LNCAP (cell line): Measurements from ENCODE around the gene YAF2.

Experiments used
- TF ChIP-seq, protein P1 (sequence below): fragments of 450-650 bp; IDR thresholded peaks from 2 replicates; pipeline ENCODE4 v1.5.1; 2017; ENCODE audit warnings: mild to moderate bottlenecking

Gene YAF2

DNA sequence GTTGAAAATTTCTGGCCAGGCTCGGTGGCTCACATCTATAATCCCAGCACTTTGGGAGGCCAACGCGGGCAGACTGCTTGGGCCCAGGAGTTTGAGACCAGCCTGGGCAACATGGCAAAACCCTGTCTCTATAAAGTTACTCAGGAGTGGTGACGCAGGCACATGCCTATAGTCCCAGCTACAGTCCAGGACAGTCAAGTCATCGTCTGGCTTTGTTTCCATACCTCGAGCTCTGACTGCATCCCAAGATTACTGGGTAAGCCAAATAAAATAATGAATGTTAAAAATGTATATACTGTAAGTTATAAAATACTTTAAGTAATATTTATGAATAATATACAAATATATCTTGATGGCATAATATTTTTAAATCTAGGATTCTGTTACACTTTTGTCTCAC, 70.3 kb downstream of the YAF2 start:
- TF ChIP-seq, protein P1, sequence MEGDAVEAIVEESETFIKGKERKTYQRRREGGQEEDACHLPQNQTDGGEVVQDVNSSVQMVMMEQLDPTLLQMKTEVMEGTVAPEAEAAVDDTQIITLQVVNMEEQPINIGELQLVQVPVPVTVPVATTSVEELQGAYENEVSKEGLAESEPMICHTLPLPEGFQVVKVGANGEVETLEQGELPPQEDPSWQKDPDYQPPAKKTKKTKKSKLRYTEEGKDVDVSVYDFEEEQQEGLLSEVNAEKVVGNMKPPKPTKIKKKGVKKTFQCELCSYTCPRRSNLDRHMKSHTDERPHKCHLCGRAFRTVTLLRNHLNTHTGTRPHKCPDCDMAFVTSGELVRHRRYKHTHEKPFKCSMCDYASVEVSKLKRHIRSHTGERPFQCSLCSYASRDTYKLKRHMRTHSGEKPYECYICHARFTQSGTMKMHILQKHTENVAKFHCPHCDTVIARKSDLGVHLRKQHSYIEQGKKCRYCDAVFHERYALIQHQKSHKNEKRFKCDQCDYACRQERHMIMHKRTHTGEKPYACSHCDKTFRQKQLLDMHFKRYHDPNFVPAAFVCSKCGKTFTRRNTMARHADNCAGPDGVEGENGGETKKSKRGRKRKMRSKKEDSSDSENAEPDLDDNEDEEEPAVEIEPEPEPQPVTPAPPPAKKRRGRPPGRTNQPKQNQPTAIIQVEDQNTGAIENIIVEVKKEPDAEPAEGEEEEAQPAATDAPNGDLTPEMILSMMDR: no peak

DNA sequence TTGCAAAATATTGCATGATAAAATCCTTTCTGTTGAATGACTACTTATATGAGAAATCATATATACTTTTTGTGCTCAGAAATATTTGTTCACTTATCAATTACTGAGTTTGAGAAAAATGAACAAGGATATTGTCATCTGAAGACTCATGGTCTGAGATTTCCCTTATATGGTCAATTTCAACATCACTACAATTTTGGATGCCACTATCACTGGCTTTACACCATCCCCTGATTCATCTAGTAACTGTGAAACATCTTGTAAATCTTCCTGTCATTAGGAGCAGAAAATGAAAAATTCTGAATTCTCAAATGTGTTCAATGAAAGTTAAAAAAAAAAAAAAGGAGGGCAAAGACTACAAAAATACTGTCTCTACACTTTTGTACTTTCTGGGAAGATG, 71.5 kb downstream of the YAF2 start:
- TF ChIP-seq, protein P1: no peak

DNA sequence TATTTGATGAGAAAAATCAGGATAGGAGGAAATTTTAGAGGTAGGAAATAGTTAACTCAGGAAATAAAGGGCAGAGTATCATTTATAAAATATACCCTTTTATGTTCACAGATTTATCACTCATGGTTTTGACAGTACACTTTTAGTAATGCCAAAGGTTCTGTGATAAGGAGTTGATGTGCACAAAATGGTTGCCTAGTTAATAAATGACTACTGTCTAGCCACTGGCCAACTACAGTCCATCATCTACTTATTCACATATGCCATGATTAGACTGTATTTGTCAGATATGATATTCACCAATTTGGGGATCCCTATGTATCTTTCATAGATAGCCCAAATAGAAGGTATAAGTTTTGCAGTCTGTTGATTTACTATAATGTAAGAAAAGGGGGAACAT, 74.1 kb downstream of the YAF2 start:
- TF ChIP-seq, protein P1: no peak

DNA sequence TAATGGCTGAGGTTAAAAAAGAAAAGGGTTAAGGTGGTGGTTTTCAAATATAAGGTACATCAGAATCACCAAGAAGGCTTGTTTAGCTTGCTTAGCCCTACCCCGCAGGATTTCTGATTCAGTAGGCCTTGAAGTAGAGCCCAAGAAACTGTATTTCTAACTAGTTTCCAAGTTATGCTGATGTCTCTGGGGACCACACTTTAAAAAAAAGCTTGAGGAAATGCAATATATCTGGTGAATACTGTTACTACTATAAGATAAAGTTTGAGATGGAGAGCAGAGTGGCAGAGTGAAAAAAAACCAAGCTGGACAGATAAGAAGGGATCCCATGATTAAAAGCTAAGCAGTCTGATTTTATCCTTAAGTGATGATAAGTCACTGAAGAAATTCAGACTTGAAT, 75.1 kb downstream of the YAF2 start:
- TF ChIP-seq, protein P1: no peak

DNA sequence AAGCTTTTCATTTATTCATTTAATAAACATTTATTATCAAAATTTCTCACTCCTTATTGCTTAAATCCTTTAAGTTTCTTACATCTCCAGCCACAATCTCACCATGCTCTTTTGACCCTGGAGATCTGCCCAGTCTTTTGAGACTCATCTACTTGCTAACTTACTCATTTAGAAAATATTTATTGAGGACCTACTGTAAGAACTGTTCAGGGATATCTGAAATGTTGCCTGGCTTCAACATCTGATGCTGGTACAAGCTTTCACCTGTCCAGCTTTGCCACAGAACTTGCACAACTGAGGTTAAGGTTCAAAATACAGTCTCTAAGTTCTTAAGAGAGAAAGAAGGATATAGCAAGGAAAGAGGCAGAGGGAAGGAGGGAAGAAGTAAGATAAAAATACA, 75.9 kb downstream of the YAF2 start:
- TF ChIP-seq, protein P1: no peak

DNA sequence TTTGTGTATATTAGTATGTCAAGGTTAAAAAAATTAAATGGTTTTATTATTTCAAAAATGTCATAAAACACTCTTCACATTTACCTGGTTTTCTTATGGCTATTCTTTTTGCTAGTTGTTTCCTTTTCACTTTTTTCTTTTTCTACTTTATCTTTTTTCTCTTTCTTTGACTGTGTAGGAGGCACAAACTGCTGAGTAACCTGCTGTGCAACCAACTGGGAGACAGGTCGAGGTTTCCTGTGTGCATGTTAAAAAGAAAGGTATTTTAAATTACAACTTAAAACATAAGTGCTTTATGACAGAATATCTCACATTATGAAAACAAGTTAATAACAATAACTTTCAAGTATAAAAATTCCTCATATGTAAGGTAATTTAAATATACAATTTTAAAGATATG, 76.5 kb downstream of the YAF2 start:
- TF ChIP-seq, protein P1: no peak

DNA sequence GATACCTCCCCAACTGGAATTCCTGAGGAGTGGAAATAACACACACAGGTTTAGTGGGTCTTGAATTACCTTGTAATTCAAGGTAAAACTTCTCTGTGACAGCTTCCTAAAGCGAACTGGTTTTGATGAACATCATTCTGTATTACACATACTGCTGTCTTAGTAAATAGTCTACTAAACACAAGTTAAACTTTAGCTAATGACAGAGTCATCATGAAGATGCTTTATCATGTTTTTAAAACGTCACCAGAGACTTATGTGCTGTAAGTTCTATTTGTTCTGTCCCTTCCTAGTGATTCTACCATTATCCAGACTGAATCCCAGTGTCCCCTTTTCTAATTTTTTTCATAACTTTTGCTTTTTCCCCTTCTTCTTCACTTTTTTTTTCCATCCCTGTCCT, 81.8 kb downstream of the YAF2 start:
- TF ChIP-seq, protein P1: no peak

DNA sequence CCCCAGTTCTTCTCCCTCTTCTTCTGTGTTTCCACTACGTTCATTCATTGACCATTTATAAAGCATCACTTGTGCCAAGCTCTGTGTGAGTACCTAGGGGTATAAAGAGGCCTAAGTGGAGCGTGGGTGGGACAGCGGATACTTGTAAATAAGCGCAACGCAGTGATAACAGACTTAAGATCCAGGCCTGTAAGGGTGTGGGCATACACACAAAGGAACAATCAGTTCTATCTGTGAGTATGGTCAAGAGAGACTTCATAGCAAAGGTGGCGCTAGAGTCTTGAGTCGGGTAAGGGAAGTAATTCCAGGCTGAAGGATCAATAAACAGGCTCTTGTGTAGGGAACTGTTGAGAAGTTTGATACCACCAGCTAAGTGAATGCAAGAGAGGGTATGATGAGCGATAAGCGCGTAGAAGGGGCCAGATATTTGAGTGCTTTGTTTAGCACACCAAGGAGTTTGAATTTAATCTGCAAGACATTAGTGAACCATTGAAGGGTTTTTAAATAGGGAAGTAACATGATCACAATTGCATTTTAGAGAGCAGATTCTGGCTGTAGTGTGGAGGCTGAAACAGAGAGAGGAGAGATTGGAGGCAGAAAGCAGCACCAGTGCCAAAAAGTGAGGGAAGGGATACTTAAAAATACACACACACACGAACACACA, 92.4 kb downstream of the YAF2 start:
- TF ChIP-seq, protein P1: no peak
